IMR-90 (cell line): ENCODE results near the gene MAG.
"Not testable (repeated sequence)": the region's sequence is repeated elsewhere in the genome, so short reads cannot be mapped to it uniquely, and the experiment has no call there.

ENCODE experiments used
- CEBPB ChIP-seq: IDR thresholded peaks from 2 replicates; pipeline ENCODE4 v1.6.1; 2012; ENCODE audit warnings: low read depth, low read length, improper control_type of control experiment
- CHD1 ChIP-seq: IDR thresholded peaks from 2 replicates; pipeline ENCODE4 v1.6.1; 2012; ENCODE audit warnings: low read depth, low read length, improper control_type of control experiment
- FOS ChIP-seq: fragments of 150-350 bp; IDR thresholded peaks from 2 replicates; pipeline ENCODE4 v1.6.1; 2016; ENCODE audit warnings: low read depth, low read length
- MAFK ChIP-seq: IDR thresholded peaks from 2 replicates; pipeline ENCODE4 v1.6.1; 2012; ENCODE audit warnings: low read depth, low read length, improper control_type of control experiment
- MAZ ChIP-seq: IDR thresholded peaks from 2 replicates; pipeline ENCODE4 v1.6.1; 2012; ENCODE audit warnings: low read depth, mild to moderate bottlenecking, low read length, improper control_type of control experiment, moderate library complexity, borderline replicate concordance
- POLR2A ChIP-seq: IDR thresholded peaks from 2 replicates; pipeline ENCODE4 v1.6.1; 2012; ENCODE audit warnings: mild to moderate bottlenecking, low read depth, low read length
- RFX5 ChIP-seq: IDR thresholded peaks from 2 replicates; pipeline ENCODE4 v1.8.0; 2012; ENCODE audit warnings: low read depth, mild to moderate bottlenecking, low read length, moderate library complexity
- SMC3 ChIP-seq: fragments of 150-350 bp; IDR thresholded peaks from 2 replicates; pipeline ENCODE4 v1.6.1; 2016; ENCODE audit warnings: low read depth, mild to moderate bottlenecking, antibody characterized with exemption, low read length, moderate library complexity
- TF ChIP-seq, protein P1 (sequence below): conservative IDR thresholded peaks from 2 replicates; pipeline ENCODE4 v1.5.1; 2012; ENCODE audit warnings: mild to moderate bottlenecking, low read depth, low read length, improper control_type of control experiment
- TF ChIP-seq, protein P2 (sequence below): fragments of 150-350 bp; IDR thresholded peaks from 2 replicates; pipeline ENCODE4 v1.6.1; 2016; ENCODE audit warnings: low read depth, mild to moderate bottlenecking, low read length, moderate library complexity, borderline replicate concordance
- TF ChIP-seq, protein P3 (sequence below): fragments of 150-350 bp; IDR thresholded peaks from 2 replicates; pipeline ENCODE4 v1.6.1; 2017; ENCODE audit warnings: mild to moderate bottlenecking, antibody characterized with exemption, low read length, low read depth

DNA sequence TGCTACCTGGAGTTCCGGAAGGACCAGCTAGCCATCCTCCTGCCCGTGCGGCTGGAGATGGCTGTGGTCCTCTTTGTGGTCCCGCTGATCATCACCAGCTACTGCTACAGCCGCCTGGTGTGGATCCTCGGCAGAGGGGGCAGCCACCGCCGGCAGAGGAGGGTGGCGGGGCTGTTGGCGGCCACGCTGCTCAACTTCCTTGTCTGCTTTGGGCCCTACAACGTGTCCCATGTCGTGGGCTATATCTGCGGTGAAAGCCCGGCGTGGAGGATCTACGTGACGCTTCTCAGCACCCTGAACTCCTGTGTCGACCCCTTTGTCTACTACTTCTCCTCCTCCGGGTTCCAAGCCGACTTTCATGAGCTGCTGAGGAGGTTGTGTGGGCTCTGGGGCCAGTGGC, 67.4 kb downstream of the MAG start:
- TF ChIP-seq, protein P1, sequence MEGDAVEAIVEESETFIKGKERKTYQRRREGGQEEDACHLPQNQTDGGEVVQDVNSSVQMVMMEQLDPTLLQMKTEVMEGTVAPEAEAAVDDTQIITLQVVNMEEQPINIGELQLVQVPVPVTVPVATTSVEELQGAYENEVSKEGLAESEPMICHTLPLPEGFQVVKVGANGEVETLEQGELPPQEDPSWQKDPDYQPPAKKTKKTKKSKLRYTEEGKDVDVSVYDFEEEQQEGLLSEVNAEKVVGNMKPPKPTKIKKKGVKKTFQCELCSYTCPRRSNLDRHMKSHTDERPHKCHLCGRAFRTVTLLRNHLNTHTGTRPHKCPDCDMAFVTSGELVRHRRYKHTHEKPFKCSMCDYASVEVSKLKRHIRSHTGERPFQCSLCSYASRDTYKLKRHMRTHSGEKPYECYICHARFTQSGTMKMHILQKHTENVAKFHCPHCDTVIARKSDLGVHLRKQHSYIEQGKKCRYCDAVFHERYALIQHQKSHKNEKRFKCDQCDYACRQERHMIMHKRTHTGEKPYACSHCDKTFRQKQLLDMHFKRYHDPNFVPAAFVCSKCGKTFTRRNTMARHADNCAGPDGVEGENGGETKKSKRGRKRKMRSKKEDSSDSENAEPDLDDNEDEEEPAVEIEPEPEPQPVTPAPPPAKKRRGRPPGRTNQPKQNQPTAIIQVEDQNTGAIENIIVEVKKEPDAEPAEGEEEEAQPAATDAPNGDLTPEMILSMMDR = not testable (repeated sequence)
- not testable (repeated sequence) for TF ChIP-seq RFX5, POLR2A, SMC3, MAZ, CHD1, CEBPB, FOS, MAFK
- TF ChIP-seq, protein P2, sequence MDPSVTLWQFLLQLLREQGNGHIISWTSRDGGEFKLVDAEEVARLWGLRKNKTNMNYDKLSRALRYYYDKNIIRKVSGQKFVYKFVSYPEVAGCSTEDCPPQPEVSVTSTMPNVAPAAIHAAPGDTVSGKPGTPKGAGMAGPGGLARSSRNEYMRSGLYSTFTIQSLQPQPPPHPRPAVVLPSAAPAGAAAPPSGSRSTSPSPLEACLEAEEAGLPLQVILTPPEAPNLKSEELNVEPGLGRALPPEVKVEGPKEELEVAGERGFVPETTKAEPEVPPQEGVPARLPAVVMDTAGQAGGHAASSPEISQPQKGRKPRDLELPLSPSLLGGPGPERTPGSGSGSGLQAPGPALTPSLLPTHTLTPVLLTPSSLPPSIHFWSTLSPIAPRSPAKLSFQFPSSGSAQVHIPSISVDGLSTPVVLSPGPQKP = not testable (repeated sequence)
- TF ChIP-seq, protein P3, sequence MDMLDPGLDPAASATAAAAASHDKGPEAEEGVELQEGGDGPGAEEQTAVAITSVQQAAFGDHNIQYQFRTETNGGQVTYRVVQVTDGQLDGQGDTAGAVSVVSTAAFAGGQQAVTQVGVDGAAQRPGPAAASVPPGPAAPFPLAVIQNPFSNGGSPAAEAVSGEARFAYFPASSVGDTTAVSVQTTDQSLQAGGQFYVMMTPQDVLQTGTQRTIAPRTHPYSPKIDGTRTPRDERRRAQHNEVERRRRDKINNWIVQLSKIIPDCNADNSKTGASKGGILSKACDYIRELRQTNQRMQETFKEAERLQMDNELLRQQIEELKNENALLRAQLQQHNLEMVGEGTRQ = not testable (repeated sequence)
